Activated T-cell treated with anti-CD3 and anti-CD28 coated beads, Interleukin-2, amount 50 U/mL, for 1 hour (primary cell): Measurements from ENCODE around the gene PHC3.

Experiments used
- DNase-seq: peaks from one replicate; pipeline ENCODE4 v3.0.0-alpha.2; 2020

PHC3 gene

GRCh38 chr3:170076715-170077238, 104.8 kb downstream of the PHC3 start:
- no peak for DNase-seq

- DNase-seq = no peak
Measured at GRCh38 chr3:170075441-170076091, 106.0 kb downstream of the PHC3 start.

- DNase-seq = no peak
Measured at GRCh38 chr3:170064108-170064507, 117.4 kb downstream of the PHC3 start.

GRCh38 chr3:170063691-170064090, 117.8 kb downstream of the PHC3 start:
- DNase-seq = no peak

GRCh38 chr3:170062769-170063168, 118.8 kb downstream of the PHC3 start:
- no peak for DNase-seq

GRCh38 chr3:170062068-170062467, 119.5 kb downstream of the PHC3 start:
- no peak for DNase-seq

GRCh38 chr3:170059447-170059846, 122.1 kb downstream of the PHC3 start:
- DNase-seq = no peak

GRCh38 chr3:170058127-170058526, 123.4 kb downstream of the PHC3 start:
- DNase-seq = no peak

GRCh38 chr3:170057550-170057949, 124.0 kb downstream of the PHC3 start:
- no peak for DNase-seq

- no peak for DNase-seq
Measured at GRCh38 chr3:170056710-170057454, 124.7 kb downstream of the PHC3 start.

GRCh38 chr3:170055209-170055608, 126.3 kb downstream of the PHC3 start:
- DNase-seq = no peak

GRCh38 chr3:170054204-170054603, 127.3 kb downstream of the PHC3 start:
- no peak for DNase-seq

- no peak for DNase-seq
Measured at GRCh38 chr3:170052398-170052797, 129.1 kb downstream of the PHC3 start.

- no peak for DNase-seq
Measured at GRCh38 chr3:170050753-170051152, 130.8 kb downstream of the PHC3 start.

- DNase-seq = no peak
Measured at GRCh38 chr3:170049146-170050000, 132.2 kb downstream of the PHC3 start.

GRCh38 chr3:170047133-170047404, 134.5 kb downstream of the PHC3 start:
- no peak for DNase-seq

GRCh38 chr3:170046269-170047132, 135.0 kb downstream of the PHC3 start:
- no peak for DNase-seq

GRCh38 chr3:170044795-170045244, 136.7 kb downstream of the PHC3 start:
- DNase-seq = no peak

GRCh38 chr3:170044271-170044670, 137.3 kb downstream of the PHC3 start:
- DNase-seq = no peak

- DNase-seq = no peak
Measured at GRCh38 chr3:170043506-170043905, 138.0 kb downstream of the PHC3 start.

- no peak for DNase-seq
Measured at GRCh38 chr3:170040418-170040817, 141.1 kb downstream of the PHC3 start.

- peak; percentile 59 for DNase-seq
Measured at GRCh38 chr3:170038434-170039110, 143.0 kb downstream of the PHC3 start.
